HepG2 (cell line): Measurements from ENCODE around the gene ARHGDIA. TPM values are rescaled to one million over a fixed set of nuclear protein-coding genes. Genes with fewer than 3 reads are reported as not detected.

Experiments
- CEBPZ ChIP-seq: IDR thresholded peaks from 2 replicates; pipeline ENCODE4 v1.6.1; 2012; ENCODE audit warnings: low read length, improper control_type of control experiment
- FOXK1 ChIP-seq: sonication (generic); formaldehyde crosslinking; IDR thresholded peaks from 2 replicates; pipeline ENCODE4 v1.4.0; 2020; ENCODE audit warnings: low read depth, missing genetic modification reagents, borderline replicate concordance
- GTF3A ChIP-seq: sonication (generic); formaldehyde crosslinking; conservative IDR thresholded peaks from 2 replicates; pipeline ENCODE4 v1.4.0; 2020; ENCODE audit warnings: mild to moderate bottlenecking, missing genetic modification reagents
- HNRNPL ChIP-seq: fragments of 200-400 bp; formaldehyde crosslinking; IDR thresholded peaks from 2 replicates; pipeline ENCODE4 v1.6.1; 2017; ENCODE audit warnings: mild to moderate bottlenecking, low read depth, low read length
- HOXA9 ChIP-seq: sonication (generic); formaldehyde crosslinking; IDR thresholded peaks from 2 replicates; pipeline ENCODE4 v1.8.1; 2022; ENCODE audit warnings: missing genetic modification reagents, mild to moderate bottlenecking, moderate library complexity, borderline replicate concordance
- IKZF4 ChIP-seq: sonication (generic); formaldehyde crosslinking; IDR thresholded peaks from 2 replicates; pipeline ENCODE4 v1.5.1; 2020; ENCODE audit warnings: borderline replicate concordance, mild to moderate bottlenecking, low read depth, missing genetic modification reagents; ENCODE audit errors: not compliant biosample characterization
- KLF13 ChIP-seq: sonication (generic); formaldehyde crosslinking; IDR thresholded peaks from 2 replicates; pipeline ENCODE4 v1.4.0; 2020; ENCODE audit warnings: mild to moderate bottlenecking, missing genetic modification reagents
- MYNN ChIP-seq: sonication (generic); formaldehyde crosslinking; IDR thresholded peaks from 2 replicates; pipeline ENCODE4 v1.4.0; 2020; ENCODE audit warnings: mild to moderate bottlenecking, low read depth, missing genetic modification reagents
- PRDM4 ChIP-seq: sonication (generic); formaldehyde crosslinking; IDR thresholded peaks from 2 replicates; pipeline ENCODE4 v1.9.0; 2021; ENCODE audit warnings: missing genetic modification reagents, borderline replicate concordance
- RXRA ChIP-seq: sonication (generic); formaldehyde crosslinking; IDR thresholded peaks from 2 replicates; pipeline ENCODE4 v1.5.1; 2020; ENCODE audit warnings: missing genetic modification reagents
- SIN3B ChIP-seq: fragments of 150-350 bp; IDR thresholded peaks from 2 replicates; pipeline ENCODE4 v1.6.1; 2014; ENCODE audit warnings: low read length
- SSRP1 ChIP-seq: IDR thresholded peaks from 2 replicates; pipeline ENCODE4 v1.6.1; 2016; ENCODE audit warnings: control low read depth
- SUZ12 ChIP-seq: fragments of 150-350 bp; IDR thresholded peaks from 2 replicates; pipeline ENCODE4 v1.6.1; 2014; ENCODE audit warnings: low read depth, low read length
- ZNF274 ChIP-seq: sonication (generic); formaldehyde crosslinking; IDR thresholded peaks from 2 replicates; pipeline ENCODE4 v1.5.1; 2020; ENCODE audit warnings: mild to moderate bottlenecking, missing genetic modification reagents
- ZNF337 ChIP-seq: sonication (generic); formaldehyde crosslinking; IDR thresholded peaks from 2 replicates; pipeline ENCODE4 v1.5.1; 2020; ENCODE audit warnings: missing genetic modification reagents, low read depth, mild to moderate bottlenecking, borderline replicate concordance
- ZNF512B ChIP-seq: sonication (generic); formaldehyde crosslinking; IDR thresholded peaks from 2 replicates; pipeline ENCODE4 v1.5.1; 2020; ENCODE audit warnings: missing genetic modification reagents, mild to moderate bottlenecking, borderline replicate concordance
- ZNF563 ChIP-seq: sonication (generic); formaldehyde crosslinking; IDR thresholded peaks from 2 replicates; pipeline ENCODE4 v1.8.0; 2022; ENCODE audit warnings: mild to moderate bottlenecking, moderate library complexity, missing genetic modification reagents
- polyA plus RNA-seq, 8 experiments: library from polyadenylated mRNA; depleted of rRNA in 3 of 8; stranded (reverse) in 7 of 8; unstranded in 1 of 8; fragments of >200 nt; fragmentation: Illumina TruSeq in 4 of 8; extraction: Trizol in 4 of 8; gene quantifications; 2 replicates each; pipeline versions ENCODE4 v1.2.1 to v1.2.3, GENCODE V29; 2011 to 2016; ENCODE audit warnings: low read depth in 4 of 8, missing spikeins in 1 of 8, mixed read lengths in 1 of 8; ENCODE audit not compliant: insufficient read depth in 1 of 8
- total RNA-seq, 5 experiments: library from RNA; depleted of rRNA; stranded (reverse); fragments of >200 nt; fragmentation: Illumina TruSeq; extraction: Trizol; gene quantifications; 2 replicates each; pipeline ENCODE4 v1.2.3, GENCODE V29; 2016; ENCODE audit warnings: low read depth in 1 of 5
- TF ChIP-seq, protein P1 (sequence below): sonication (generic); formaldehyde crosslinking; IDR thresholded peaks from 2 replicates; pipeline ENCODE4 v1.5.1; 2020; ENCODE audit warnings: mild to moderate bottlenecking, missing genetic modification reagents, borderline replicate concordance

The ARHGDIA gene
- total and polyA plus RNA-seq, 2 of the 13 experiments (the other 11 are each of a cell fraction or from before 2014, with no cell fraction given) = 40.0 to 64.0 TPM

GRCh38 chr17:81871387-81872230 lies 472 bp upstream of the ARHGDIA start (continued):
- TF ChIP-seq CEBPZ = no peak
- TF ChIP-seq ZNF274 (CRISPR knock-in tag) = peak; percentile 95
- TF ChIP-seq GTF3A (CRISPR knock-in tag) = no peak
- TF ChIP-seq FOXK1 (CRISPR knock-in tag) = peak; percentile 62; the same call in 1 of the 2 replicates
- TF ChIP-seq RXRA (CRISPR knock-in tag) = peak; percentile 67; the same call in 1 of the 2 replicates
- peak; percentile 90 for TF ChIP-seq IKZF4 (CRISPR knock-in tag)
- TF ChIP-seq ZNF563 (CRISPR knock-in tag) = peak; percentile 99; the same call in 1 of the 2 replicates
- no peak for TF ChIP-seq ZNF512B (CRISPR knock-in tag)
- TF ChIP-seq HNRNPL = peak; percentile 74; the same call in 1 of the 2 replicates
- TF ChIP-seq SIN3B = no peak
- peak; percentile 9; the same call in 1 of the 2 replicates for TF ChIP-seq SSRP1 (CRISPR knock-in tag)
- TF ChIP-seq PRDM4 (CRISPR knock-in tag) = no peak; the same call in 1 of the 2 replicates
- peak; percentile 76; the same call in 1 of the 2 replicates for TF ChIP-seq ZNF337 (CRISPR knock-in tag)
- no peak for TF ChIP-seq SUZ12
- TF ChIP-seq, protein P1, sequence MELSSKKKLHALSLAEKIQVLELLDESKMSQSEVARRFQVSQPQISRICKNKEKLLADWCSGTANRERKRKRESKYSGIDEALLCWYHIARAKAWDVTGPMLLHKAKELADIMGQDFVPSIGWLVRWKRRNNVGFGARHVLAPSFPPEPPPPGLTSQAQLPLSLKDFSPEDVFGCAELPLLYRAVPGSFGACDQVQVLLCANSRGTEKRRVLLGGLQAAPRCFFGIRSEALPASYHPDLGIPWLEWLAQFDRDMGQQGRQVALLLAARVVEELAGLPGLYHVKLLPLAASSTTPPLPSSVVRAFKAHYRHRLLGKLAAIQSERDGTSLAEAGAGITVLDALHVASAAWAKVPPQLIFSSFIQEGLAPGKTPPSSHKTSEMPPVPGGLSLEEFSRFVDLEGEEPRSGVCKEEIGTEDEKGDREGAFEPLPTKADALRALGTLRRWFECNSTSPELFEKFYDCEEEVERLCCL (CRISPR knock-in tag) = no peak
- peak; percentile 98 for TF ChIP-seq HOXA9 (CRISPR knock-in tag)
- peak; percentile 92; the same call in 1 of the 2 replicates for TF ChIP-seq MYNN (CRISPR knock-in tag)
- peak; percentile 89; the same call in 1 of the 2 replicates for TF ChIP-seq KLF13
